Right cardiac atrium (tissue), 5 donors: ENCODE data around the gene KIF26A. TPM values are rescaled to one million over a fixed set of nuclear protein-coding genes. Genes with fewer than 3 reads are reported as not detected.

Source experiments
- ATAC-seq, 2 donors: fragments of 200-7000 bp; cut with Tn5 transposase; one replicate each; pipeline versions ENCODE4 v1.8.0 to v1.9.1; 2020; ENCODE audit warnings: moderate library complexity in 2 of 2, mild to moderate bottlenecking in 1 of 2
- DNase-seq, 3 donors: peaks; one replicate each; pipeline ENCODE4 v3.0.0-alpha.2; 2020
- H3K27ac ChIP-seq: one replicate; pipeline ENCODE4 v1.5.1; 2013; ENCODE audit warnings: mild to moderate bottlenecking, low read length, control low read depth, moderate library complexity
- H3K27me3 ChIP-seq: one replicate; pipeline ENCODE4 v1.6.1; 2013; ENCODE audit not compliant: control insufficient read depth, insufficient read depth
- H3K4me1 ChIP-seq: one replicate; pipeline ENCODE4 v1.6.1; 2013; ENCODE audit warnings: low read length; ENCODE audit not compliant: control insufficient read depth, insufficient read depth
- H3K4me3 ChIP-seq: one replicate; pipeline ENCODE4 v1.5.1; 2013; ENCODE audit warnings: low read length, control low read depth
- H3K9me3 ChIP-seq: one replicate; pipeline ENCODE4 v1.6.1; 2013; ENCODE audit warnings: low read length; ENCODE audit not compliant: control insufficient read depth
- whole genome bisulfite sequencing: extraction: QIAGEN DNeasy Blood & Tissue Kit; methylation state at CpG from one replicate; pipeline ENCODE4 v1.1.7; 2013; 5-methylcytosine and 5-hydroxymethylcytosine counted together
- intact Hi-C, 4 donors: fragments of 100-400 bp; cut with DNase I; formaldehyde crosslinking; loops; one replicate each; pipeline versions ENCODE4 v1.11.0 to v1.14.0; 2022 to 2023
- polyA plus RNA-seq: library from polyadenylated mRNA; stranded (reverse); fragments of 200-250 nt; gene quantifications from one replicate; pipeline ENCODE4 v1.2.3, GENCODE V29; 2013
- total RNA-seq, 4 donors: library from RNA; stranded (reverse); fragmentation: NEBNext Ultra II Directional; extraction: Animal tissue kit (Norgen Biotek cat#: 25700); gene quantifications; one replicate each; pipeline ENCODE4 v1.2.1, GENCODE V29; 2021
- donor health status: healthy with polysubstance abuse.
- donor health status: DM: no; HTN: yes; CAD: no.
- donor health status: DM: no; HTN: no; CAD: no.
- donor health status: DM: no; HTN: yes; CAD: no; lungs with severe emphysema.
- donor health status: DM: yes; HTN: yes; CAD: no.

KIF26A gene
- total and polyA plus RNA-seq, 5 donors: 7.1 to 10.6 (median 9.7) TPM

GRCh38 chr14:104135121-104135903 is 3.1 kb upstream of the KIF26A start:
- Histone ChIP-seq H3K4me3 (no peak overlapping the region), H3K4me1 (no peaks in the 10 kb centered on the region), H3K27ac (no peak overlapping the region), H3K27me3 (no peaks in the 10 kb centered on the region), H3K9me3 (no peaks in the 10 kb centered on the region)
- intact Hi-C loops: loop anchor here (2.0 to 10.0 kb wide), 8 partner anchors 89 to 509 kb away; no protein-coding TSS in a partner anchor
- DNase-seq (peak; percentile 47 to 66 (median 56)), ATAC-seq (no peak)
- WGBS: 6% methylated on average over 47 of the region's 47 CpGs

- Histone ChIP-seq H3K27ac (no peak overlapping the region), H3K27me3 (no peaks in the 10 kb centered on the region), H3K4me3 (peak overlapping the region; percentile 12), H3K4me1 (no peaks in the 10 kb centered on the region), H3K9me3 (no peaks in the 10 kb centered on the region)
- under 1% methylated on average over 77 of the region's 78 CpGs for WGBS
- DNase-seq: peak; percentile 34 to 71 (median 53)
- no peak for ATAC-seq
- intact Hi-C loops: loop anchor here (2.0 to 10.0 kb wide), 9 partner anchors 89 to 509 kb away; no protein-coding TSS in a partner anchor
Measured at GRCh38 chr14:104135904-104136471, 2.4 kb upstream of the KIF26A start.

DNA sequence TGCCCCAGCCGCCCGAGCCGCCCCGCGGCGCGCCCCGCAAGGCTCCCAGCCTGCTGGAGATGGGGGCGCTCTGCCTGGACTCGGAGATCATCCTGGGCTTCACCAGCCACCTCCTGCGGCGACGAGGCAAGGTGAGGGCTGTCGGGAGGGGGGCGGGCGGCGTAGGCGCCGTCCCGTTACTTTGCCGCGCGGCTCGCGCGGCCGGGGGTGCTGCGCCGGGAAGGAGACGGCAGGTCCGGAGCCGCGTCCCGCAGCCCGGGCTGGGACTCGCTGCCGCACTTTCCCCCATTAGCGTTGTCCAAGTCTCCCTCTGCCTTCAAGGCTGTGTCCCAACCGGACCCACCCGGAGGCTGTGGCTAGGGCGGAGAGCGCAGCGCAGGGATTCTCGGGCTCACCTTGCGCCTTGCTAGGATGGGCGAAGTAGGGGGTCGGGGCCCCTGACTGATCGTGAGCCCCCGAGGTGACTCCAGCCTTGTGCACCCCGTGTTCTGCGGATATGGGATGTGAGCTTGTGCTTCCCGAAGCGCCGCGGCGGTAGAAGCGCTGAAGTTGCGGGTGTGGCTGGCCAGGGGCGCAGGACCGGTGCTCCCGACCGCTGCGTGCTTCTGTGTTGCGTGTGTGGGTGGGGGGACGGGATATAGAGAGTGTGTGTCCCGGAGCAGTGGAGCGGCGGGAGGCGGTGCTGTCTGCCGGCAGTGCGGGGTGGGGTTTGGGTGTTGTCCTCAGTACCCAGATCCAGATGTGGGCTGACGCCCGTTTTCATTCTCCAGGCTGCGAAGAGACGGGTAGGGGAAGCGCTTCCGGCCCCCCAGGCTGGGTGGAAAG is 1.7 kb upstream of the KIF26A start:
- H3K9me3 ChIP-seq: no peaks in the 10 kb centered on the region

DNA sequence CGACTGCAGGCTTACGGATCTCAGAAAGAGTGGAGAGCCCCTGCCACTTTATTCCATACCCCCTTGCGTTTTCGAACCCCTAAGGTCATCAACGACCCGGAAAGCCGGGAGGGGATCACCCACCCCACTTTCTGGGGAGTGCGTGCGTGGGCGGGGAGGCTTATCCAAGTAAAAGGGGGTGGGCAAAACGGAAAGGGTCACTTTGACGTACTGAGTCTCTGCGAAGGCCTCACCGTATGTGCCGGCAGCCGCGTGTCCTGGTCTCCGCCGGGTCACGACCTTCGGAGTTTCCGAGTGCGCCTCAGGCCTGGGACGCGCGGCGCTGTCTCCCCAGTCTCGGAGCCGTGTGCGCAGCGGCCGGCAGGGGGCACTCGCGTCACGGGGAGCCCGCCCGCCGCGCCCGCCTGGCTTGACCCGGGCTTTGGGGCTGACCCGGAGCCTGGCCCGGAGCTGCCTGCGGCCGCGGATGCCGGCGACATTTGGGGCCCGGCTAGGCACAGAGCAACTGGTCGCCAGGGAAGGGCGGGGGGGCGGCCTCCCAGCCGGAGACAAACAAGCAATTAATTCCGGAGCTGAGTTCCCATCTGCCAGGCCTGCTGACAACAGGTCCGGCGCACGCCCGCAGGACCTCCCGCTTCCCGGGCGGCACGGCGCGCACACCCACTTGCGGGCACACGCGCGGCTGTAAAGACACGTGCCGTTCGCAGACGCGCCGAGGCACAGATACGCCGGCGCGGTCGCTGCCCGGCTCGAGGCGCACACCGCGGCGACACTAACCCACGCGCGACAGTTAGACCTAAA is 890 bp upstream of the KIF26A start:
- intact Hi-C loops: loop anchor here (2.0 to 10.0 kb wide), 9 partner anchors 87 to 507 kb away; no protein-coding TSS in a partner anchor
- no peaks in the 10 kb centered on the region for H3K9me3 ChIP-seq
- no peaks in the 10 kb centered on the region for H3K27me3 ChIP-seq
- WGBS: 1% methylated on average over 88 of the region's 88 CpGs
- H3K4me3 ChIP-seq: peak overlapping the region; percentile 75
- H3K4me1 ChIP-seq: no peaks in the 10 kb centered on the region
- H3K27ac ChIP-seq: no peak overlapping the region
- ATAC-seq (peak; percentile 83), DNase-seq (peak; percentile 68 to 90 (median 90))

More for the DNA sequence above, 1.7 kb upstream of the KIF26A start:
- H3K27ac ChIP-seq: no peak overlapping the region
- intact Hi-C loops: loop anchor here (2.0 to 10.0 kb wide), 8 partner anchors 88 to 508 kb away; no protein-coding TSS in a partner anchor
- H3K27me3 ChIP-seq: no peaks in the 10 kb centered on the region
- ATAC-seq (peak in 1 of 2 donors; percentile 12), DNase-seq (peak; percentile 27 to 56 (median 52))
- H3K4me3 ChIP-seq: peak overlapping the region; percentile 12
- 2% methylated on average over 77 of the region's 77 CpGs for WGBS
- no peaks in the 10 kb centered on the region for H3K4me1 ChIP-seq

DNA sequence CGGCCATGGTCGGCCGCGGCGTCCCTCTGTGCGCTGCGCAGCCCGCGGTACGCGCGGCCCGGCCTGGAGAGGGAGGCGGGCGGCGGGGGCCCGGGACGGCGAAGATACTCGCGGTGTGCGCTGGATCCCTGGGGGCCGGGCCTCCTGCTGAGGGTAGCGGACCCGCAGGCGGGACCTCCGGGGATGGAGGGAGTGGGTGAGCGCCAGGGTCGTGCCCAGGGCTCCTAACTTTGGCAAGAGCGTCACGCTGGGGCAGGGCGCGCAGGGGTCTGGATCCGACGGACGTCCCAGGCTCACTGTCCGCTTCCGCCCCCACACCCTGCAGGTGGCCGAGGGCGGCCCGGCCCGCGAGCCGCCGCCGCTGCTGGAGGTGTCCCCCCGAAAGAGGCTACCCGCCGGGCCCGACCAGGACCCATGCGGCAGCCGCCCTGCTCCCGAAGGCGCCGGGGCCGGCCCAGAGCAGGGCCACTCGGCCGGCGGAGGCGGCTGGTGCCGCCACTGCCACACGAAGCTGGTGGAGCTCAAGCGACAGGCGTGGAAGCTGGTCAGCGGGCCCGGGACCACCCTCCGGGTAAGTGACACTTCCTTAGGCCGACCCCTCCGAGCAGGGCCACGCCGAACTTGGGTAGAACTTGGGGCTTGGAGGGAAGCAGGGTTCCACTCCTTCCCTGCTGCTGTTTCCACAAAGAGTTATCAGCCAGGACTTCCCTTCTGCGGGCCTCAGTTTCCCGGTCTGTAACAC is 502 bp downstream of the KIF26A start:
- ATAC-seq (no peak), DNase-seq (peak; percentile 18 to 67 (median 65))
- whole genome bisulfite sequencing: 2% methylated on average over 73 of the region's 73 CpGs
- Histone ChIP-seq H3K27me3 (no peaks in the 10 kb centered on the region), H3K27ac (peak overlapping the region; percentile 18), H3K4me1 (no peaks in the 10 kb centered on the region), H3K4me3 (peak overlapping the region; percentile 75), H3K9me3 (no peaks in the 10 kb centered on the region)
- intact Hi-C loops: loop anchor here (2.0 to 10.0 kb wide), 8 partner anchors 86 to 506 kb away; no protein-coding TSS in a partner anchor

GRCh38 chr14:104139460-104140212 is 1.2 kb downstream of the KIF26A start:
- Histone ChIP-seq H3K4me3 (peak overlapping the region; percentile 75), H3K4me1 (no peaks in the 10 kb centered on the region), H3K9me3 (no peaks in the 10 kb centered on the region), H3K27ac (no peak overlapping the region), H3K27me3 (no peaks in the 10 kb centered on the region)
- ATAC-seq (no peak), DNase-seq (peak; percentile 18 to 57 (median 54))
- intact Hi-C loops: loop anchor here (2.0 to 10.0 kb wide), 9 partner anchors 85 to 505 kb away; no protein-coding TSS in a partner anchor
- WGBS: 42% methylated on average over 14 of the region's 14 CpGs

GRCh38 chr14:104140213-104140462 is 1.8 kb downstream of the KIF26A start:
- H3K4me1 ChIP-seq: no peaks in the 10 kb centered on the region

DNA sequence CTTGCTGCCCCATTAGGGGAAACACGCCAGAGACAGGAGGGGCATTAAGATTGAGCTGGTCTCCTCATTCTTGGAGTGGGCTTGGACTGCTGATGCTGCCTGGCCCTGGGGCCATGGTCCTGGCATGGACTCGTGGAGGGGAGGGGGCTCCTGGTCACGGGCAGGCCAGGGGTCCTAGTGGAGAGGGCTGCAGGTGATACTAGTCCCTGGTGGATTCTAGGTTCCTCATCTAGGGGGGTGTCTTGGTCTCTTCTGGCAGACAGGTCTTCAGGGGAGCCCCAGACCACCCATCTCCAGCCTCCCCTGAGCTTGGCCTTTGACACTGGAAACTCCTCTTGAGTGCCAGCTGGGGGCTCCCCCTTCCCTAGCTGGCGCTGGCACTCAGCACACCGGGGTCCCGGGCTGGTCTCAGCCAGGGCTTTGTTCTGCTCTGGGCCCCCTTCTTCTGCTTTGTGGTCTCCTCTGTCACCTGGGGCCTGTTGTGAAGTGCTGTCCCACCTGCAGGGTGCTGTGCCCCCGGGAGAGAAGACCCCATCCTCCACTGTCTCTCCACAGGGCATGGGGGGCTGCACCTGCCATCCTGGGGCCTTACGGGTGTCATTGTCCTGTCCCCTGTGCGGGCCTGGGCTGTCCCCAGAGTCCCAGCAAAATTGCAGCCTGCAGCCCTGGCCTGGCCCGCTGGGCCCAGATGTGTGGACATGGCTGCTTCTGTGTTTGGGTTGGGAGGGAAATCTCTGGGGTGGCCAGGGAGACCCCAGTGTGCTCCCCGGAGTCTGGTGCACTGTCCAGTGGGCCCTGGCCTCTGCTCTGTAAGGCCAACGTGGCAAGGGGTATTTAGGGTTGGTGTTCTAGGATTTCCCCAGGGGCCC is 2.3 kb downstream of the KIF26A start:
- no peak overlapping the region for H3K4me3 ChIP-seq
- DNase-seq (peak; percentile 8 to 50 (median 19)), ATAC-seq (no peak)
- no peaks in the 10 kb centered on the region for H3K27me3 ChIP-seq
- intact Hi-C loops: loop anchor here in 1 of 4 donors (5.0 kb wide), 1 partner anchor 412 kb away; no protein-coding TSS in a partner anchor
- H3K9me3 ChIP-seq: no peaks in the 10 kb centered on the region
- no peak overlapping the region for H3K27ac ChIP-seq
- 83% methylated on average over 12 of the region's 12 CpGs for WGBS
- no peaks in the 10 kb centered on the region for H3K4me1 ChIP-seq

More at GRCh38 chr14:104140213-104140462, 1.8 kb downstream of the KIF26A start:
- intact Hi-C loops: loop anchor here in 1 of 4 donors (5.0 kb wide), 1 partner anchor 412 kb away; no protein-coding TSS in a partner anchor
- H3K27me3 ChIP-seq: no peaks in the 10 kb centered on the region
- H3K4me3 ChIP-seq: peak overlapping the region; percentile 75
- H3K27ac ChIP-seq: no peak overlapping the region
- H3K9me3 ChIP-seq: no peaks in the 10 kb centered on the region
- WGBS: 57% methylated on average over 6 of the region's 6 CpGs
- ATAC-seq (peak in 1 of 2 donors; percentile 25), DNase-seq (peak; percentile 11 to 63 (median 57))
